Peyer's patch (tissue), 4 donors: Measurements from ENCODE around the gene CSAD. TPM values are rescaled to one million over a fixed set of nuclear protein-coding genes. Genes with fewer than 3 reads are reported as not detected.

Experiments used
- DNase-seq, 3 donors: peaks; one replicate each; pipeline ENCODE4 v3.0.0-alpha.2; 2017 to 2019
- H3K27ac ChIP-seq, 4 donors: fragments of 200-600 bp; sonication (generic); one replicate each; pipeline ENCODE4 v1.5.1; 2016 to 2019
- H3K27me3 ChIP-seq, 2 donors: fragments of 200-600 bp; sonication (generic); one replicate each; pipeline ENCODE4 v1.5.1; 2019
- H3K36me3 ChIP-seq, 3 donors: fragments of 200-600 bp; sonication (generic); one replicate each; pipeline ENCODE4 v1.5.1; 2016 to 2019
- H3K4me1 ChIP-seq, 4 donors: fragments of 200-600 bp; sonication (generic); one replicate each; pipeline ENCODE4 v1.5.1; 2016 to 2019
- H3K4me3 ChIP-seq, 4 donors: fragments of 200-600 bp; sonication (generic); 1 replicate in 3 of 4; 2 replicates in 1 of 4; pipeline ENCODE4 v1.5.1; 2016 to 2019; ENCODE audit warnings: mild to moderate bottlenecking in 1 of 4
- H3K9me3 ChIP-seq, 4 donors: fragments of 200-600 bp; sonication (generic); one replicate each; pipeline ENCODE4 v1.5.1; 2016 to 2019; ENCODE audit warnings: mild to moderate bottlenecking in 1 of 4
- POLR2A ChIP-seq, 2 donors: fragments of 450-650 bp; IDR thresholded peaks; one replicate each; pipeline ENCODE4 v1.5.1; 2017; ENCODE audit warnings: antibody characterized with exemption in 2 of 2, mild to moderate bottlenecking in 2 of 2, moderate library complexity in 2 of 2
- total RNA-seq, 4 donors: library from RNA; depleted of rRNA; stranded (reverse); fragments of >200 nt; gene quantifications; one replicate each; pipeline ENCODE4 v1.1.0, GENCODE V29; 2016
- TF ChIP-seq, protein P1 (sequence below), 6 experiments: fragments of 450-650 bp in 4 of 6; fragments of 200-600 bp in 2 of 6; sonication (generic) in 1 of 6; IDR thresholded peaks; one replicate each; pipeline ENCODE4 v1.5.1; 2017 to 2019; ENCODE audit warnings: antibody characterized with exemption in 6 of 6, mild to moderate bottlenecking in 3 of 6, moderate library complexity in 1 of 6

Gene CSAD
- total RNA-seq, 4 donors from 2014 or later, result 36.1 to 154 (median 109) TPM

DNA sequence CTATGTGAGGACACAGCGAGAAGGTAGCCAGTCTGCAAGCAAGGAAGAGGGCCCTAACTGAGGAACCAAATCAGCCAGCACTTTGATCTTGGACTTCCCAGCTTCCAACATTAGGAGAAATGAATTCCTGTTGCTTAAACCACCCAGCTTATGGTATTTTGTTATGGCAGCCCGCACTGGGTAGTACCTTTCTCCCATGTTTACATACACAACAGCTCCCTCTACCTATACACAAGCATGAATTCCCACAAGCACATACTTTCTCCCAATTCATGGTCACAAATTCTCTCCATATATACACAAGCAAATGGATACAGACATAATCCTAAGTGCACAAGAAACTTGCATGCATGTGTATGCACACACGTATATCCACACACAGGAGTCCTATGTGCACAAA, 19.0 kb upstream of the CSAD start:
- TF ChIP-seq POLR2A (IDR thresholded peaks at IDR 0.05), result no peak
- TF ChIP-seq, protein P1, sequence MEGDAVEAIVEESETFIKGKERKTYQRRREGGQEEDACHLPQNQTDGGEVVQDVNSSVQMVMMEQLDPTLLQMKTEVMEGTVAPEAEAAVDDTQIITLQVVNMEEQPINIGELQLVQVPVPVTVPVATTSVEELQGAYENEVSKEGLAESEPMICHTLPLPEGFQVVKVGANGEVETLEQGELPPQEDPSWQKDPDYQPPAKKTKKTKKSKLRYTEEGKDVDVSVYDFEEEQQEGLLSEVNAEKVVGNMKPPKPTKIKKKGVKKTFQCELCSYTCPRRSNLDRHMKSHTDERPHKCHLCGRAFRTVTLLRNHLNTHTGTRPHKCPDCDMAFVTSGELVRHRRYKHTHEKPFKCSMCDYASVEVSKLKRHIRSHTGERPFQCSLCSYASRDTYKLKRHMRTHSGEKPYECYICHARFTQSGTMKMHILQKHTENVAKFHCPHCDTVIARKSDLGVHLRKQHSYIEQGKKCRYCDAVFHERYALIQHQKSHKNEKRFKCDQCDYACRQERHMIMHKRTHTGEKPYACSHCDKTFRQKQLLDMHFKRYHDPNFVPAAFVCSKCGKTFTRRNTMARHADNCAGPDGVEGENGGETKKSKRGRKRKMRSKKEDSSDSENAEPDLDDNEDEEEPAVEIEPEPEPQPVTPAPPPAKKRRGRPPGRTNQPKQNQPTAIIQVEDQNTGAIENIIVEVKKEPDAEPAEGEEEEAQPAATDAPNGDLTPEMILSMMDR (IDR thresholded peaks at IDR 0.05), result no peak
- no peaks in the 10 kb centered on the region for H3K27me3 ChIP-seq
- H3K36me3 ChIP-seq, result no peaks in the 10 kb centered on the region
- DNase-seq, result no peak
- no peaks in the 10 kb centered on the region for H3K9me3 ChIP-seq
- H3K4me1 ChIP-seq, result peaks cover 0 to 42% (median 31%) of the 10 kb centered on the region in 4 donors
- peak overlapping the region in 1 of 4 donors; percentile 76 for H3K27ac ChIP-seq
- H3K4me3 ChIP-seq, result no peak overlapping the region

DNA sequence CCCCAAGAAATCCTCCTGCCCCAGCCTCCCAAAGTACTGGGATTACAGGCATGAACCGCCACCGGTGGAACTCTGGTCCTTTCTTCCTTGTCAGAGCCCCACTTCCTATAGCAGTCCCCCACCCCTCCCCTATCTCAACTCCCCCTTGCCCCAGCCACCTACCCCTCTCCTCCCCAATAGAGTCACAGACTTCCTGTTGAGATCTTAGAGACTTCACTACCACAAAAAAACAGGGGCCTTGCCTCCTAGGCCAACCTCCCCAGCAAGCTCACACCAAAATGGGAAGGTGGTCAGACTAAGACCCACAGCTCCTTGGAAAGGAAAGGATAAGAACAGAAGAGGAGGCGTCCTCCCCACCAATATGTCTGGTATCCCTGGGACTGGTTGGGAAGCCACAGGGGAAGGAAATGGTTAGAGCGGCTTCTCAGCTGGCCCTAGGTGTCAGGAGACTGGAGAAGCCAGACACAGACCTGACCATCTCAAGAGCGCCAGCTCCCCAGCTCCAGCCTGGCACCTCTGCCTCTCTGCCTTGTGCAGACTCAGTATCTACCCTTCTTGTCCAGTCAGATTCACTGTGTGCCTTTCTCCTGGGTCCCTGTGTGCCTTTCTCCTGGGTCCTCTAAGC, 17.9 kb upstream of the CSAD start:
- Histone ChIP-seq H3K36me3 (no peaks in the 10 kb centered on the region), H3K27me3 (no peaks in the 10 kb centered on the region), H3K4me1 (peaks cover 0 to 42% (median 31%) of the 10 kb centered on the region in 4 donors), H3K27ac (peak overlapping the region in 2 of 4 donors; percentile 35 to 76), H3K4me3 (no peak overlapping the region), H3K9me3 (no peaks in the 10 kb centered on the region)
- DNase-seq, result peak in 1 of 3 donors; percentile 54
- TF ChIP-seq POLR2A (IDR thresholded peaks at IDR 0.05), result no peak
- TF ChIP-seq, protein P1 (IDR thresholded peaks at IDR 0.05), result no peak

DNA sequence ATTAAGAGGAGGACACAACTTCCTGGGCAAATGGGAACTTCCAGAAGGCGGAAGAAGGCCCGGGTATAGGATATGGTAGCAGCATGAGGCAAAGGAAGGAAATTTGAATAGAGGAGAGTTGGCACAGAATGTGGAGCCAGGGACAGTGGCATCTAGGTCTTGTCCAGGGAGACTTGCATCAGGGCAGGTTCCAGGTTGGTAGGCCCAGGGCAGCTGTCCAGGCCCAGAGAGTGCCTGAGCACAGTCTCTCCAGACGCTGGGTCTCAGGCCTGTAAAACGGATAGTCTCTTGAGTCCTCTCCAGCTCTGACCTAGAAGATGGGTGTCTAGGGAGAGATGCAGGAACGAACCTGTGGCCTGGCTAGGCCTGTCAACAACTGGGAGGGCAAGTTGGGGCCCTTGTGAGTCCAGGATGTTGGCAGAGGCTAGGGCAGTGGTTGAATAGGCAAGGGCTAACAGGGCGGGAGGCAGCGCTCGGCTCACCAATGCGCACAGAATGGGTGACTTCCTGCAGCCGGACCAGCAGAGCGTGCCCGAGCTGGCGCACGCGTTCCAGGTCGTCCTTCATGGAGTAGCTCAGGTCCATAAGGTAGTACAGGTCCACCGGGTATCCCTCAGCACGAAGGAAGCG, 16.4 kb upstream of the CSAD start:
- no peaks in the 10 kb centered on the region for H3K27me3 ChIP-seq
- peak overlapping the region in 2 of 4 donors; percentile 29 to 36 for H3K4me3 ChIP-seq

GRCh38 chr12:53196486-53196885, 15.8 kb upstream of the CSAD start:
- no peaks in the 10 kb centered on the region for H3K9me3 ChIP-seq
- no peak overlapping the region for H3K4me3 ChIP-seq
- no peaks in the 10 kb centered on the region for H3K27me3 ChIP-seq
- peak in 1 of 3 donors; percentile 47 for DNase-seq
- TF ChIP-seq, protein P1 (IDR thresholded peaks at IDR 0.05), result no peak
- no peak for TF ChIP-seq POLR2A (IDR thresholded peaks at IDR 0.05)
- no peak overlapping the region for H3K27ac ChIP-seq
- H3K36me3 ChIP-seq, result peaks cover 0 to 5% (median 0%) of the 10 kb centered on the region in 3 donors
- peaks cover 0 to 34% (median 24%) of the 10 kb centered on the region in 4 donors for H3K4me1 ChIP-seq

More for the DNA sequence above, 16.4 kb upstream of the CSAD start:
- H3K27ac ChIP-seq, result no peak overlapping the region
- no peak for TF ChIP-seq POLR2A (IDR thresholded peaks at IDR 0.05)
- TF ChIP-seq, protein P1 (IDR thresholded peaks at IDR 0.05), result no peak
- no peak for DNase-seq
- no peaks in the 10 kb centered on the region for H3K36me3 ChIP-seq
- H3K9me3 ChIP-seq, result no peaks in the 10 kb centered on the region
- H3K4me1 ChIP-seq, result peaks cover 0 to 40% (median 27%) of the 10 kb centered on the region in 4 donors

DNA sequence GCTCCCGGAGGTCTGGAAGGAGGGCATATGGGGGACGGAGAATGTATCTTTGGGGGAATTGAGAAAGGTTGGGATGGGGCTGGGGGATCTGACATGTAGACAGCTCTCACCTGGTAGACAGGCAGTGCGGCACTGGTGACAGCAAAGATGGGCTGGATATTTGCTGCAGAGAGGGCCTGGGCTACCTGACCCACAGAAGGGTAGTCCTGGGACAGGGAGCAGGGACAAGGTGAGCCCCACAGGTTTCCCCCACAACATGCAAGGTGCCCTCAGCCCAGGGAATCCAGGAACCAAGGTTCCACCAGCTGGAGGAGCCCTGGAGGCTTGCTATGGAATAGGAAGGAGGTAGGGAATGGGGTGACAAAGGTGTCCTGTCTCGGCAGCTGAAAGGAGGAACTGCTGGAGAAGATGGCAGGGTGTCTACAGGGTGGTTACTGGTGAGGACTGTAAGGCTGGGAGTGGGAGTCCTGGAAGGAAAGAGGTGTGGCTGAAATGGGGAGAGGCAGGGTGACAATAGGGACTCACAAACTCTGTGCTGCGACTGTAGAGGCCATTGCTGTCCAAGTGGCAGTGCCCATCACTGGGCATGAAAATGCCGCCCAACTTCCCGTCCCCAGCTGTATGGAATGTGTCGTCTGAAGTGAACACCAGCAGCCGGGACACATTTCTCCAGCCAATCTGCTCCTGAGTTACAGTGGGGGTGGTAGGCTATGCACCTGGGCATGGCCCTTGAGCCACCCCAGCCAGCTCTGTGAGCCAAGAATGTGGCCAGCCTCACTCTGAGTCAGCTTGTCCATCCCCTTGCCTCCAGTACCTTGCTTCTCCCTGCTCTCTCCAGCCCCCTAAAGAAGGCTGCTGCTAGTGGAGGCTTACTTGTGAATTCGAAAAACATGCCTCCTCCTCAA, 15.0 kb upstream of the CSAD start:
- DNase-seq, result peak in 1 of 3 donors; percentile 41
- Histone ChIP-seq H3K4me3 (no peak overlapping the region), H3K27ac (no peak overlapping the region), H3K27me3 (no peaks in the 10 kb centered on the region), H3K4me1 (peaks cover 0 to 26% (median 21%) of the 10 kb centered on the region in 4 donors), H3K9me3 (no peaks in the 10 kb centered on the region), H3K36me3 (peaks cover 0 to 10% (median 0%) of the 10 kb centered on the region in 3 donors)
- no peak for TF ChIP-seq POLR2A (IDR thresholded peaks at IDR 0.05)
- TF ChIP-seq, protein P1 (IDR thresholded peaks at IDR 0.05), result no peak
